K562 (cell line): ENCODE measurements around the gene EBNA1BP2. TPM values are rescaled to one million over a fixed set of nuclear protein-coding genes. Genes with fewer than 3 reads are reported as not detected.

Experiments used
- ATAC-seq: fragments of 200-7000 bp; cut with Tn5 transposase; 3 replicates; pipeline ENCODE4 v1.9.1; 2020; ENCODE audit warnings: moderate library complexity
- BruUV-seq: library from RNA; stranded (reverse); fragments of 400-500 nt; replicated peaks from 2 replicates; lab custom pipeline; 2021; lab: Mats Ljungman, UMichigan
- CTCF ChIA-PET: fragments of 300-600 bp; formaldehyde crosslinking; extraction: SDS; loops from one replicate; lab custom pipeline; 2021; ENCODE audit warnings: low intra/inter-chr PET ratio; lab: Yijun Ruan, JAX
- POLR2A ChIA-PET: fragments of 300-600, 350-650 bp; sonication (Branson Sonifier 250); formaldehyde crosslinking; extraction: SDS; loops from one replicate; lab custom pipeline; 2021; ENCODE audit warnings: antibody characterized with exemption, inconsistent platforms; lab: Yijun Ruan, JAX
- DNase-seq, 4 experiments: peaks; one replicate each; pipeline versions ENCODE4 v3.0.0 to v3.0.0-alpha.2; 2011 to 2018; ENCODE audit warnings: low spot score in 3 of 4, mixed read lengths in 3 of 4; ENCODE audit errors: extremely low read depth in 1 of 4
- FAIRE-seq: peaks from 2 replicates; lab custom pipeline; 2011; peaks lifted over from hg19 to GRCh38; lab: Jason Lieb, UNC
- H2AFZ ChIP-seq: 2 replicates; pipeline ENCODE4 v1.6.0; 2011; ENCODE audit warnings: low read depth, low read length, control low read depth, inconsistent platforms
- H3K27ac ChIP-seq: fragments of 200-600 bp; 3 replicates; pipeline ENCODE4 v1.8.0; 2011; ENCODE audit warnings: low read depth, mild to moderate bottlenecking, control low read depth, inconsistent platforms, low read length, moderate library complexity, mixed read lengths; ENCODE audit errors: extremely low read depth
- H3K27me3 ChIP-seq, 2 experiments: fragments of 300-600 bp in 1 of 2; 2 replicates in 1 of 2; 3 replicates in 1 of 2; pipeline versions ENCODE4 v1.6.0 to v1.8.0; 2011; ENCODE audit warnings: inconsistent platforms in 2 of 2, low read length in 2 of 2, mild to moderate bottlenecking in 1 of 2, mixed read lengths in 1 of 2, moderate library complexity in 1 of 2; ENCODE audit not compliant: control insufficient read depth in 2 of 2, insufficient read depth in 2 of 2
- H3K36me3 ChIP-seq: fragments of 300-600 bp; 3 replicates; pipeline ENCODE4 v1.8.0; 2011; ENCODE audit warnings: mild to moderate bottlenecking, low read length, inconsistent platforms; ENCODE audit not compliant: control insufficient read depth, insufficient read depth
- H3K4me1 ChIP-seq, 2 experiments: fragments of 200-600 bp in 1 of 2; replicated peaks in 1 of 2; 2 replicates in 1 of 2; 3 replicates in 1 of 2; pipeline versions ENCODE4 v1.5.1 to v1.8.0; 2011; ENCODE audit warnings: inconsistent platforms in 2 of 2, low read length in 2 of 2, mild to moderate bottlenecking in 1 of 2, mixed read lengths in 1 of 2, moderate library complexity in 1 of 2; ENCODE audit not compliant: control insufficient read depth in 2 of 2, insufficient read depth in 2 of 2
- H3K4me2 ChIP-seq: 2 replicates; pipeline ENCODE4 v1.6.1; 2011; ENCODE audit warnings: low read length, control low read depth, inconsistent platforms, mixed read lengths; ENCODE audit not compliant: insufficient read depth
- H3K4me3 ChIP-seq: fragments of 200-600 bp; sonication (generic), shearing (Covaris generic); 2 replicates; pipeline ENCODE4 v1.5.1; 2016; ENCODE audit warnings: control low read depth, inconsistent platforms
- H3K79me2 ChIP-seq: fragments of 200-600 bp; 3 replicates; pipeline ENCODE4 v1.8.0; 2011; ENCODE audit warnings: low read length, inconsistent platforms; ENCODE audit not compliant: control insufficient read depth, insufficient read depth
- H3K9ac ChIP-seq, 2 experiments: 2 replicates each; pipeline versions ENCODE4 v1.6.0 to v1.6.1; 2011; ENCODE audit warnings: low read depth in 2 of 2, low read length in 2 of 2, control low read depth in 1 of 2, inconsistent platforms in 1 of 2, mild to moderate bottlenecking in 1 of 2, mixed read lengths in 1 of 2; ENCODE audit not compliant: insufficient read depth in 1 of 2
- H3K9me1 ChIP-seq: one replicate; pipeline ENCODE4 v1.6.0; 2011; ENCODE audit warnings: inconsistent platforms, mild to moderate bottlenecking, low read length, moderate library complexity; ENCODE audit not compliant: control insufficient read depth, insufficient read depth
- H3K9me3 ChIP-seq: replicated peaks from 2 replicates; pipeline ENCODE4 v1.5.1; 2011; ENCODE audit warnings: low read depth, low read length, inconsistent platforms; ENCODE audit not compliant: control insufficient read depth, insufficient read depth
- H4K20me1 ChIP-seq: replicated peaks from 2 replicates; pipeline ENCODE4 v1.6.1; 2011; ENCODE audit warnings: low read length, inconsistent platforms, mixed read lengths; ENCODE audit not compliant: control insufficient read depth, insufficient read depth
- BDP1 ChIP-seq: IDR thresholded peaks from 3 replicates; pipeline ENCODE4 v1.6.1; 2011; ENCODE audit not compliant: insufficient read length, insufficient read depth
- NR3C1 ChIP-seq: sonication (generic); formaldehyde crosslinking; IDR thresholded peaks from 2 replicates; pipeline ENCODE4 v1.8.1; 2022; ENCODE audit warnings: missing genetic modification reagents
- SREBF1 ChIP-seq: fragments of 150-350 bp; IDR thresholded peaks from 2 replicates; pipeline ENCODE4 v1.6.1; 2014; ENCODE audit warnings: antibody characterized with exemption, low read depth, low read length, borderline replicate concordance
- TAF1 ChIP-seq: IDR thresholded peaks from 2 replicates; pipeline ENCODE4 v1.6.1; 2011; ENCODE audit warnings: mild to moderate bottlenecking, low read length, moderate library complexity; ENCODE audit not compliant: insufficient read depth, control insufficient read depth, severe bottlenecking; ENCODE audit errors: extremely low read depth
- ZNF23 ChIP-seq: fragments of 250-450 bp; sonication (Bioruptor Pico); IDR thresholded peaks from 2 replicates; pipeline ENCODE4 v1.4.0; 2020; ENCODE audit warnings: mild to moderate bottlenecking
- ZNF232 ChIP-seq: sonication (generic); formaldehyde crosslinking; IDR thresholded peaks from 2 replicates; pipeline ENCODE4 v1.8.0; 2022; ENCODE audit warnings: mild to moderate bottlenecking, missing genetic modification reagents
- WGBS: fragments of 100-300 bp; shearing (Covaris generic); methylation state at CpG from one replicate; pipeline ENCODE4 v1.1.6; 2016; ENCODE audit warnings: low coverage, mixed read lengths; ENCODE audit not compliant: insufficient coverage; ENCODE audit errors: missing lambda C conversion rate; 5-methylcytosine and 5-hydroxymethylcytosine counted together
- in situ Hi-C: fragments of 300-500 bp; cut with MboI; formaldehyde crosslinking; loops from 4 replicates; pipeline ENCODE4 v1.15.0; 2018; ENCODE audit warnings: inconsistent platforms, mixed read lengths
- intact Hi-C: fragments of 100-400 bp; cut with micrococcal nuclease; formaldehyde crosslinking; loops from 2 replicates; pipeline ENCODE4 v1.14.2; 2022
- polyA plus RNA-seq, 8 experiments: library from polyadenylated mRNA; depleted of rRNA in 4 of 8; stranded (reverse) in 5 of 8; unstranded in 3 of 8; fragments of >200 nt; fragmentation: Nextera tagmentation in 2 of 8; fragmentation: Illumina TruSeq in 1 of 8; extraction: Ambion mirVana in 2 of 8; extraction: Trizol in 1 of 8; gene quantifications; 2 replicates each; pipeline versions ENCODE4 v1.2.1 to v1.2.3, GENCODE V29; 2011 to 2014; ENCODE audit warnings: inconsistent platforms in 1 of 8, missing spikeins in 1 of 8
- total RNA-seq, 7 experiments: library from RNA; depleted of rRNA in 6 of 7; stranded (reverse); fragments of >200 nt in 6 of 7; fragmentation: Illumina TruSeq in 2 of 7; extraction: Trizol in 2 of 7; gene quantifications; 2 replicates each; pipeline versions ENCODE4 v1.2.1 to v1.2.3, GENCODE V29; 2011 to 2021; ENCODE audit warnings: low replicate concordance in 1 of 7
- TF ChIP-seq, protein P1 (sequence below), 3 experiments: IDR thresholded peaks in 2 of 3; conservative IDR thresholded peaks in 1 of 3; 2 replicates each; pipeline ENCODE4 v1.5.1; 2011 to 2012; ENCODE audit warnings: low read length in 3 of 3, mild to moderate bottlenecking in 3 of 3, control low read depth in 2 of 3, improper control_type of control experiment in 1 of 3, inconsistent platforms in 1 of 3, low read depth in 1 of 3, mixed read lengths in 1 of 3, moderate library complexity in 1 of 3; ENCODE audit not compliant: insufficient read depth in 2 of 3
- TF ChIP-seq, protein P2 (sequence below): sonication (generic); formaldehyde crosslinking; IDR thresholded peaks from 2 replicates; pipeline ENCODE4 v1.8.0; 2022; ENCODE audit warnings: mild to moderate bottlenecking, missing genetic modification reagents

EBNA1BP2 gene
- total and polyA plus RNA-seq, 9 of the 15 experiments (the other 6 are each of a cell fraction or from before 2014, with no cell fraction given): 95.2 to 349 (median 249) TPM

DNA sequence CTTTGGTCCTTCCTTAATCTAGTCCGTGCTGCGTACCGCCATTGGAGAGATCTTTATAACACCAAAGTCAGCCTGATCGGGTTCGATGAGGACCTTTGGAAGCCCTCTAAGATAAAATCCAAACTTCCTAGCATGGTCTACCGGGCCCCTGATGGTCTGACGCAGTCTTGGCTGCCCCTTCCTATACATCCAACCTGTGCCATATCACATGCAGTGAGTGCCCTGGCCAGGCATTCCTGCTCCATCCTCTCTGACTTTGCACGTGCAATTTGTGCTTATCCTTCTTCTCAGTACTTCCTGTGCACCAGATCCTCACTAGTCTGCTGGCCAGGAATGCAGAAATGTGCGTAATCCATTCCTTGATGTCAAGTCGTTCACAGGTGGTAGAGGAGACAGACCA is 45.7 kb upstream of the EBNA1BP2 start:
- CTCF ChIA-PET: no interaction called here
- ATAC-seq (no peak), DNase-seq (no peak)
- Histone ChIP-seq H3K27me3 (peaks cover 49 to 58% of the 10 kb centered on the region in 2 experiments), H3K9me1 (no peaks in the 10 kb centered on the region), H3K79me2 (no peaks in the 10 kb centered on the region), H2AFZ (no peak overlapping the region), H3K9me3 (no peaks in the 10 kb centered on the region), H3K4me2 (no peak overlapping the region), H4K20me1 (no peaks in the 10 kb centered on the region; the same call in 1 of the 2 replicates), H3K4me1 (no peaks in the 10 kb centered on the region), H3K36me3 (no peaks in the 10 kb centered on the region)
- in situ Hi-C loops: no loop called here
- BruUV-seq: no TSS peak
- TF ChIP-seq, protein P1, sequence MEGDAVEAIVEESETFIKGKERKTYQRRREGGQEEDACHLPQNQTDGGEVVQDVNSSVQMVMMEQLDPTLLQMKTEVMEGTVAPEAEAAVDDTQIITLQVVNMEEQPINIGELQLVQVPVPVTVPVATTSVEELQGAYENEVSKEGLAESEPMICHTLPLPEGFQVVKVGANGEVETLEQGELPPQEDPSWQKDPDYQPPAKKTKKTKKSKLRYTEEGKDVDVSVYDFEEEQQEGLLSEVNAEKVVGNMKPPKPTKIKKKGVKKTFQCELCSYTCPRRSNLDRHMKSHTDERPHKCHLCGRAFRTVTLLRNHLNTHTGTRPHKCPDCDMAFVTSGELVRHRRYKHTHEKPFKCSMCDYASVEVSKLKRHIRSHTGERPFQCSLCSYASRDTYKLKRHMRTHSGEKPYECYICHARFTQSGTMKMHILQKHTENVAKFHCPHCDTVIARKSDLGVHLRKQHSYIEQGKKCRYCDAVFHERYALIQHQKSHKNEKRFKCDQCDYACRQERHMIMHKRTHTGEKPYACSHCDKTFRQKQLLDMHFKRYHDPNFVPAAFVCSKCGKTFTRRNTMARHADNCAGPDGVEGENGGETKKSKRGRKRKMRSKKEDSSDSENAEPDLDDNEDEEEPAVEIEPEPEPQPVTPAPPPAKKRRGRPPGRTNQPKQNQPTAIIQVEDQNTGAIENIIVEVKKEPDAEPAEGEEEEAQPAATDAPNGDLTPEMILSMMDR (IDR thresholded peaks at IDR 0.05 in 2 of 3, conservative IDR thresholded peaks at IDR 0.05 in 1 of 3; ENCODE audit: insufficient read depth in 2 of 3, low read depth in 1 of 3, low read length in 3 of 3): no peak
- no peak for TF ChIP-seq TAF1
- TF ChIP-seq NR3C1 (CRISPR knock-in tag): no peak
- TF ChIP-seq ZNF232 (CRISPR knock-in tag): no peak
- no peak for TF ChIP-seq BDP1
- no peak for TF ChIP-seq ZNF23
- TF ChIP-seq, protein P2, sequence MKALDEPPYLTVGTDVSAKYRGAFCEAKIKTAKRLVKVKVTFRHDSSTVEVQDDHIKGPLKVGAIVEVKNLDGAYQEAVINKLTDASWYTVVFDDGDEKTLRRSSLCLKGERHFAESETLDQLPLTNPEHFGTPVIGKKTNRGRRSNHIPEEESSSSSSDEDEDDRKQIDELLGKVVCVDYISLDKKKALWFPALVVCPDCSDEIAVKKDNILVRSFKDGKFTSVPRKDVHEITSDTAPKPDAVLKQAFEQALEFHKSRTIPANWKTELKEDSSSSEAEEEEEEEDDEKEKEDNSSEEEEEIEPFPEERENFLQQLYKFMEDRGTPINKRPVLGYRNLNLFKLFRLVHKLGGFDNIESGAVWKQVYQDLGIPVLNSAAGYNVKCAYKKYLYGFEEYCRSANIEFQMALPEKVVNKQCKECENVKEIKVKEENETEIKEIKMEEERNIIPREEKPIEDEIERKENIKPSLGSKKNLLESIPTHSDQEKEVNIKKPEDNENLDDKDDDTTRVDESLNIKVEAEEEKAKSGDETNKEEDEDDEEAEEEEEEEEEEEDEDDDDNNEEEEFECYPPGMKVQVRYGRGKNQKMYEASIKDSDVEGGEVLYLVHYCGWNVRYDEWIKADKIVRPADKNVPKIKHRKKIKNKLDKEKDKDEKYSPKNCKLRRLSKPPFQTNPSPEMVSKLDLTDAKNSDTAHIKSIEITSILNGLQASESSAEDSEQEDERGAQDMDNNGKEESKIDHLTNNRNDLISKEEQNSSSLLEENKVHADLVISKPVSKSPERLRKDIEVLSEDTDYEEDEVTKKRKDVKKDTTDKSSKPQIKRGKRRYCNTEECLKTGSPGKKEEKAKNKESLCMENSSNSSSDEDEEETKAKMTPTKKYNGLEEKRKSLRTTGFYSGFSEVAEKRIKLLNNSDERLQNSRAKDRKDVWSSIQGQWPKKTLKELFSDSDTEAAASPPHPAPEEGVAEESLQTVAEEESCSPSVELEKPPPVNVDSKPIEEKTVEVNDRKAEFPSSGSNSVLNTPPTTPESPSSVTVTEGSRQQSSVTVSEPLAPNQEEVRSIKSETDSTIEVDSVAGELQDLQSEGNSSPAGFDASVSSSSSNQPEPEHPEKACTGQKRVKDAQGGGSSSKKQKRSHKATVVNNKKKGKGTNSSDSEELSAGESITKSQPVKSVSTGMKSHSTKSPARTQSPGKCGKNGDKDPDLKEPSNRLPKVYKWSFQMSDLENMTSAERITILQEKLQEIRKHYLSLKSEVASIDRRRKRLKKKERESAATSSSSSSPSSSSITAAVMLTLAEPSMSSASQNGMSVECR (CRISPR knock-in tag): no peak
- no peak for TF ChIP-seq SREBF1
- TF ChIP-seq, all 486 proteins: peak for 0
- H3K9ac ChIP-seq: no peak overlapping the region
- H3K27ac ChIP-seq: no peak overlapping the region
- POLR2A ChIA-PET: no interaction called here
- no peak overlapping the region for H3K4me3 ChIP-seq
- no peak for FAIRE-seq
- 3% methylated on average over 10 of the region's 10 CpGs for WGBS
- intact Hi-C loops: no loop called here
